Cardiac muscle cell (in vitro differentiated cells and primary cell): ENCODE data around the gene SGCA. TPM values are rescaled to one million over a fixed set of nuclear protein-coding genes. Genes with fewer than 3 reads are reported as not detected.

Experiments
- DNase-seq, 2 donors: peaks; one replicate each; pipeline versions ENCODE4 v3.0.0 to v3.0.0-alpha.2; 2010 to 2017; ENCODE audit warnings: low read depth in 1 of 2, low spot score in 1 of 2
- H3K27ac ChIP-seq: fragments of 200-600 bp; sonication (generic); 2 replicates; pipeline ENCODE4 v1.5.1; 2016
- H3K27me3 ChIP-seq: fragments of 200-600 bp; sonication (generic); 2 replicates; pipeline ENCODE4 v1.6.0; 2016; ENCODE audit warnings: control low read depth
- H3K36me3 ChIP-seq: fragments of 200-600 bp; sonication (generic); 2 replicates; pipeline ENCODE4 v1.5.1; 2016; ENCODE audit warnings: control low read depth
- H3K4me1 ChIP-seq: fragments of 200-600 bp; sonication (generic); 2 replicates; pipeline ENCODE4 v1.8.1; 2017; ENCODE audit warnings: low read depth, mild to moderate bottlenecking, mixed run types
- H3K4me3 ChIP-seq: fragments of 200-600 bp; sonication (generic); 2 replicates; pipeline ENCODE4 v1.5.1; 2016; ENCODE audit warnings: mild to moderate bottlenecking
- H3K9me3 ChIP-seq: fragments of 200-600 bp; sonication (generic); 2 replicates; pipeline ENCODE4 v1.5.1; 2017; ENCODE audit warnings: low read depth, mild to moderate bottlenecking, control low read depth
- polyA plus RNA-seq: library from polyadenylated mRNA; unstranded; fragments of >200 nt; fragmentation: Nextera tagmentation; extraction: Ambion mirVana; gene quantifications from 2 replicates; pipeline ENCODE4 v1.2.1, GENCODE V29; 2016
- total RNA-seq: library from RNA; depleted of rRNA; stranded (reverse); fragments of >200 nt; gene quantifications from 2 replicates; pipeline ENCODE4 v1.2.3, GENCODE V29; 2016
- TF ChIP-seq, protein P1 (sequence below): IDR thresholded peaks from 2 replicates; pipeline ENCODE4 v1.5.1; 2012; ENCODE audit warnings: low read depth, mild to moderate bottlenecking, low read length

Gene SGCA
- total and polyA plus RNA-seq, 2 experiments from 2014 or later = 63.3 to 69.9 TPM

DNA sequence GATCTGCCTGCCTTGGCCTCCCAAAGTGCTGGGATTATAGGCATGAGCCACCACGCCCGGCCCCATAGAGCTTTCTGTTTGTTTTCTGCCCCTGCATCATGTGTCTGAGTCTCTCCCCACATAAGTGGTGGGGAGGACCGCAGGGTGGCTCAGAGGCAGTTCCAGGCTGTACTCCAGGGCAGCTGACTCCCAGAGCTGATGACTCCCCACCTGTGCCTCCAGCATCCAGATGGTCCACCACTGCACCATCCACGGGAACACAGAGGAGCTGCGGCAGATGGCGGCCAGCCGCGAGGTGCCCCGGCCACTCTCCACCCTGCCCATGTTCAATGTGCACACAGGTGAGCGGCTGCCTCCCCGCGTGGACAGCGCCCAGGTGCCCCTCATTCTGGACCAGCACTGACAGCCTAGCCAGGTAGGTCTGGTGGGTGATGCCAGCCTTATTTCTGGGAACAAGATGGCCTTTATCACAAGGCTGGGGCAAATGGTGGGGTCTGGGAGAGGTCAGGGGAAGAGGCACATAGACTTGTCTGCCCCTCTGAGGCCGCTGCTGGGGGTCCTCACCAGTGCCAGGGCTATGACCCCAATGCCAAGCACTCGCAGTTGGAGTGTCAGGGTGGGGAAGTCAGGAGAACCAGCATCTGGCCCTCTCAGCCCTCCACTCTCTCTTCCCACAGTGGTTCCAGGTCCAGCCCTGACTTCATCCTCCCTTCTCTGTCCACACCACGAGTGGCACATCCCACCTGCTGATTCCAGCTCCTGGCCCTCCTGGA lies 9.4 kb downstream of the SGCA start:
- Histone ChIP-seq H3K36me3 (no peaks in the 10 kb centered on the region), H3K4me1 (peaks cover 23% of the 10 kb centered on the region), H3K27ac (no peak overlapping the region), H3K27me3 (no peaks in the 10 kb centered on the region), H3K4me3 (no peak overlapping the region), H3K9me3 (no peaks in the 10 kb centered on the region)
- TF ChIP-seq, protein P1, sequence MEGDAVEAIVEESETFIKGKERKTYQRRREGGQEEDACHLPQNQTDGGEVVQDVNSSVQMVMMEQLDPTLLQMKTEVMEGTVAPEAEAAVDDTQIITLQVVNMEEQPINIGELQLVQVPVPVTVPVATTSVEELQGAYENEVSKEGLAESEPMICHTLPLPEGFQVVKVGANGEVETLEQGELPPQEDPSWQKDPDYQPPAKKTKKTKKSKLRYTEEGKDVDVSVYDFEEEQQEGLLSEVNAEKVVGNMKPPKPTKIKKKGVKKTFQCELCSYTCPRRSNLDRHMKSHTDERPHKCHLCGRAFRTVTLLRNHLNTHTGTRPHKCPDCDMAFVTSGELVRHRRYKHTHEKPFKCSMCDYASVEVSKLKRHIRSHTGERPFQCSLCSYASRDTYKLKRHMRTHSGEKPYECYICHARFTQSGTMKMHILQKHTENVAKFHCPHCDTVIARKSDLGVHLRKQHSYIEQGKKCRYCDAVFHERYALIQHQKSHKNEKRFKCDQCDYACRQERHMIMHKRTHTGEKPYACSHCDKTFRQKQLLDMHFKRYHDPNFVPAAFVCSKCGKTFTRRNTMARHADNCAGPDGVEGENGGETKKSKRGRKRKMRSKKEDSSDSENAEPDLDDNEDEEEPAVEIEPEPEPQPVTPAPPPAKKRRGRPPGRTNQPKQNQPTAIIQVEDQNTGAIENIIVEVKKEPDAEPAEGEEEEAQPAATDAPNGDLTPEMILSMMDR = no peak
- no peak for DNase-seq

DNA sequence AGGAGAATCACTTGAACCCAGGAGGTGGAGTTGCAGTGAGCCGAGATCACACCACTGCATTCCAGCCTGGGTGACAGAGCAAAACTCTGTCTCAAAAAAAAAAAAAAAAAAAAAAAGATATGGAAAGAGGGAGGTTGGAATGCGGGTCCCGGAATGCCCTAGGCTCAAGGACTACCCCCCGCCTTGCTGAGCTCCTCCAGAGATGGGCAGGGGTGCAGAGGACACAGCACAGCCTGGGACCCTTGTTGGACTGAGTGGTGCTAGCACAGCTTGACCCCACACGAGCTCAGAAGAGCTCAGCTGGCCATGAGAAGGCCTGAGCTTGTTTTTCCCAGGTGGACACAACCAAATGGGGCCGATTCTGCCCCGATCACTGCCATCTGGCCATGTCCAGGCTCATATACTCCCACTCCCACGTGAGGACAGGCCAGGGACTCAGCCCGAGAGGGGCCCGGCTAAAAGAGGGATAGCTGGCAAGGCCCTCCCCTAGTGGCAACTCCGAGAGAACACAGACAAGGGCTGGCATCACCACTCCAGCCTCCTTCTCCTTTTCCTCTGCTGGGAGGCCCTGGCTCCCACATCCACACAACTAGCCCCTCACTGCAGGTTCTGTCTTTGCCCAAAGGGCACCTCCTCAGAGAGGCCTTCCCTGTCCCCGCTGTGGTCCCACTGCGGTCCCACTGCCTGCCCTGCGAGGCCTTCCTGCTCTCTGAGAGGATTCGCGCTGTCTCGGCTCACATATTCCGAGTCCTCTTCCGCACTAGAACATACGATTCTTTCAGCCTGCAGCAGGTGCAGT lies 11.0 kb downstream of the SGCA start:
- H3K4me3 ChIP-seq = no peak overlapping the region
- peaks cover 23% of the 10 kb centered on the region for H3K4me1 ChIP-seq
- H3K9me3 ChIP-seq = no peaks in the 10 kb centered on the region
- H3K27ac ChIP-seq = no peak overlapping the region
- no peaks in the 10 kb centered on the region for H3K27me3 ChIP-seq
- DNase-seq = no peak
- no peaks in the 10 kb centered on the region for H3K36me3 ChIP-seq
- TF ChIP-seq, protein P1 = peak; percentile 8

DNA sequence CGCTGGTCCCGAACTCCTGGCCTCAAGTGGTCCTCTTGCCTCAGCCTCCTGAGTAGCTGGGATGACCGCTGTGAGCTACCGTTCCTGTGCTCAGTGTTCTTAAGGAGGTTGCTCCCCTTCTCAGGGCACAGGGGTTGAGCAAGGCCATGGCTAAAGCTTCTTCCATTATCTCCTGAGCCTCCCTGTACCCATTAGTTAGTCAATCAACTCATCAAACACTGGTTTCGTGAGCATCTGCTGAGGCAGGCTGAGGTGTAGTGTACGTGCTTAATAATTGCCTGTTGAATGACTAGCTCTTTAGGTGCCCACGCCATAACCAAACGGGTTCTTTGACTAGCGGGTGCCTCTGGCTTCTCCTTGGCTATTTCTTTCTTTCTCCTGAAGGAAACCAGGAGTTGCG lies 11.7 kb downstream of the SGCA start:
- TF ChIP-seq, protein P1 = no peak
- no peaks in the 10 kb centered on the region for H3K36me3 ChIP-seq
- H3K27ac ChIP-seq = peak overlapping the region; percentile 45
- H3K4me3 ChIP-seq = no peak overlapping the region
- no peak for DNase-seq
- H3K27me3 ChIP-seq = no peaks in the 10 kb centered on the region
- H3K4me1 ChIP-seq = peaks cover 23% of the 10 kb centered on the region
- no peaks in the 10 kb centered on the region for H3K9me3 ChIP-seq

DNA sequence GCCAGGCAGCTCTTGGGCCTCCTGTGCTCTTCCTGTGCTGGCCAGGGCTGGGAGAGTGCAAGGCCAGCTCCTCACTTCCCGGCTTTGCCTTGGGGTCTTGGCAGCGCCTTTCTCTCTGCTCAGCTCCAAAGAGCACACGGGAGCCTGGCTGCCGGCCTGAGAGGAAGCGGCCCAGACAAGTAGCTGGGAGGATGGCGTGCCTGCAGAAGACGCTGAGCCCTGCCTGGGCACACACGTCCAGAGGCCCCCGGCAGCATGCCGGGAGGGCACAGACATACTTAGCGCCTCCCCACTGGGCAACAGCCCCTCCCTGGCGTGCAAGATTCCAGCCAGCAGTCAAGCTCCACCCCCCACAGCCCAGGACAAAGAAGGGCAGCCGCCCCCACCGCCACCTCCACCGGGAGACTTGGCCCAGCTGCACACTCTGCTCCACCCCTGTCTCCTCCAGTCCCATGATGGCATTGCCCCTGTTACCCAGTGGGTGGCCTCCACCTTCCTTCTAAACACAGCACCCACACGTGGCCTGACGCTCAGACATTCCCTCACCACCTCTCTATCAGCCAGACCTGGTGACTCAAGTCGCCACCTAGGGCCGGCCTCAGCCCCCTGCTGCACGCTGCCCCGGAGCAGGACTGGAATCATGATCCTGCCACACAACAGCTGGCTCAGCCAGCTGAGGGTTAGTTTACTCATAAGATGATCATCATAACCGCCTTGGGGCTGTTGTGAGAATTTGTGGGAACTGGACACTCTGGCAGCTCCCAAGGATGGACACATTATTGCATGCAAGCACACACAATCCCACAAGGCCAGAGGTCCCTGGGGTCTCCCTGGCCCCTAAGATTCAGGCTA lies 12.4 kb downstream of the SGCA start:
- Histone ChIP-seq H3K4me3 (no peak overlapping the region), H3K4me1 (peaks cover 21% of the 10 kb centered on the region), H3K27me3 (no peaks in the 10 kb centered on the region), H3K27ac (peak overlapping the region; percentile 45), H3K36me3 (no peaks in the 10 kb centered on the region), H3K9me3 (no peaks in the 10 kb centered on the region)
- DNase-seq = peak; percentile 74 to 92
- TF ChIP-seq, protein P1 = peak; percentile 70

DNA sequence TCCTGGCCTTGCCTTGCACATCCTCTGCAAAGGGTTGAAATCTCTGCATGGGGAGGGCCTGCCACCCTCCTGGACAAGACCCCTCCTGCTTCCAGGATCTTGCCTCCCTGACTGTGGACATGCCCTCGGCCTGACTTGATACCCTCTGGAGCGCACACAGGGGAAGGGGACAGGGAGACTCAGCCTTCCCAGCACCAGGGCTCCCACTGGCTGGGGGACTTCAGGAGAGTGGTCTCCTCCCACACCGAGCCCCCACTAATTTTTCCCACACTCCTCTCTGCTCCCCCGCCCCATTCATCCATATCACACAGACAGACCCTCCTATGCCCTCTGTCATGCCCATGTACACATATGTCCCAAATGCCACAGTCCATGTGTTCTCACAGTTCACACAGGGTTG lies 14.3 kb downstream of the SGCA start:
- TF ChIP-seq, protein P1 = no peak
- no peaks in the 10 kb centered on the region for H3K36me3 ChIP-seq
- H3K4me1 ChIP-seq = peaks cover 24% of the 10 kb centered on the region
- H3K27ac ChIP-seq = no peak overlapping the region
- H3K4me3 ChIP-seq = no peak overlapping the region
- no peaks in the 10 kb centered on the region for H3K9me3 ChIP-seq
- no peaks in the 10 kb centered on the region for H3K27me3 ChIP-seq
- DNase-seq = no peak
